ENCODE data around the gene MAN2A1.
A peak's percentile ranks its signal among the peaks of the same experiment; 100 is the strongest.

Gene MAN2A1

GRCh38 chr5:109682383-109682782 is 7.3 kb upstream of the MAN2A1 start:
- DNase-seq, result peak; percentile 8

- no peak for DNase-seq
Measured at GRCh38 chr5:109685916-109686315, 3.8 kb upstream of the MAN2A1 start.

DNA sequence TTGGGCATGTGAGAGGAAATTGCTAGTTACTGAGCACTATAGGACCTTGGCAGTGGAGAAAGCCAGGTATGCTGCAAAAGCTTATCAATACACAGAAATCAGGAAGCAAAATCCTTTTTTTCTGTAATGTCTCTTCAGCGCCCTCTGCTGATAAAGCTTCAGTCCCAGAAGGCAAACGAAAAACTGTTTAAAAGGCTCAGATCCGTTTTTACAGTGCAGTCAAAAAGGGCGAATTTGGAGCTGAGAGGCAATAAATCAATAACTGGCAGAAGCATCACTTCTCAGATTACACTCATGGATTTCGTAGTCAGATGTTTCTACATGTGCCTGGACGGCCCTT is 1.1 kb upstream of the MAN2A1 start:
- peak; percentile 57 for DNase-seq

DNA sequence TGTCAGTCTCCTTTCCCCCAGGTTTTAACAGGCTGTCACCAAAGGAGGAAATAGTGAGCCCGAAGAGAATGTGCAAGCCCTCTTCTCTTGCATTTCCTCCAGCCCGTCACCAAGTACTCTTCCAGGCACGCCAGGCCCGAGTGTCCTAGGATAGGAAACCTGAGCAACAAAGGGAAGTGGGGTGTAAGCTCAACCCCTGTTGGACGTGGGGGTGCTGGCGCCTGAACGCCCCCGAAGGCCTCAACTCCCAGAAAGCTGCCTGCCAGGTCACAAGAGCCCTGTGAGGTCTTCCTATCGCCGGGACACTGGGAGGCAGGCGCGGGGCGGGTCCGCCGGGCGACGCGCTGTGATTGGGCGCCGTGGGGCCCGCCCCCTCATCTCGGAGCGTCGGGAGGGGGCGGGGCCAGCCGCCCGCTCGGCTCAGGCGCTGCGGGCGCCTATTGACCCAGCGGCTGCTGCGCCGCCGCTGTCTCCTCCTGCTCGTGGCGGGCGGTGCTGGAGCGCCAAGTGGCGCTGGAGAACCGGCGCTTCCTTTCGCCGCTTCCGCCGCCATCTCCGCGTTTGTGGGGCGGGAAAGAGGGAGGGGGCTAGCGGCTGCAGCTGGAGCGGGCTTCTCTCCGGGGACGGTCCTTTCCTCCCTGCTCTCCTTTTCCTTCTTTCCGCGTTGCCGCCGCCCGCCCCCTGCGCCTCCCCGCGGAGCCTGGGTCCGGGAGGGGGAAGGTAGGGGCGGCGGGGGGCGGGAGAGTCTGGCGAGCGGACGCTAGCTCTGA is 572 bp upstream of the MAN2A1 start:
- peak; percentile 92 for DNase-seq

DNA sequence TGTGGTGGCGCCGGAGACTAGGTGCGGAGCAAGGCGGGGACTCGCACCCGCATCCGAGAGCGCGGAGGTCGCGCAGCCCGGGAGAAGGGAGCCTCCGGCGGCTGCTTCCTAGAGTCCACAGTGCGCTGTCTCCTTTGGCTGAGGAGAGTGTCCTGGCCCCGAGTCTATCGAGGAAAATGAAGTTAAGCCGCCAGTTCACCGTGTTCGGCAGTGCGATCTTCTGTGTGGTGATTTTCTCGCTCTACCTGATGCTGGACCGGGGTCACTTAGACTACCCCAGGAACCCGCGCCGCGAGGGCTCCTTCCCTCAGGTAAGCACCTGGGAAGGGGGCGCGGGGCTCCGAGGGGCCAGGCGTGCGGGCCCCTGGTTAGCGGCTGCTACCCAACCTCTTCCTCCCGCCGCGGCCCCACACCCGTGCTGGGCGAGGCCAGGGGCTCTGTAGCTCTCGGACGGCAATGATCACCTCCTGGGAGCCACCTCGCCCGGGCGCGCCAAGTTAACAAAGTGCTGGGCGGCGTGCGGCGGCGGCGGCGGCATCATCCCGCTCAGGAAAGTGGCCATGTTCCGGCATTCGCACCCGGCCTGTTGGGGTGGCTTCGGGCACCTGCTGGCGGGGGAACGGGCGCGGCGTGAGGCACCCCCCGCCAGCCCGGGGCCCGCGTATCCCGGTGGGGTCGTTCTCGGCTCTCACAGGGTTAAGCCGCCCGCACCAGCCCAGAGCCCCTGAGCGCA is 681 bp downstream of the MAN2A1 start:
- peak; percentile 45 for DNase-seq

- DNase-seq, result peak; percentile 81
Measured at GRCh38 chr5:109690975-109691574, 1.3 kb downstream of the MAN2A1 start.

- DNase-seq, result peak; percentile 59
Measured at GRCh38 chr5:109691996-109692395, 2.3 kb downstream of the MAN2A1 start.

DNA sequence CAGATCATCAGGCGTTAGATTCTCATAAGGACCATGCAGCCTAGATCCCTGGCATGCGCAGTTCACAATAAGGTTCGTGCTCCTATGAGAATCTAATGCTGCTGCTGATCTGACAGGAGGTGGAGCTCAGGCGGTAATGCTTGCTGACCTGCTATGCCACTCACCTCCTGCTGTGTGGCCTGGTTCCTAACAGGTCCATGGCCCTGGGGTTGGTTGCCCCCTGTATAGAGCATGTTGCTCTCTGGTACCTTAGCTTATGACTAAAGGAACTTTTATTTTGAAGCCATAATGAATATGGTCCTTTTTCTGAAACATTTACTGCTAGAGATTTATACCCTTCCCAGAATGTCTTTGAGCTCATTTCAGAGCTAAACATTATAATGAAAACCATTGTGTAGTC is 3.1 kb downstream of the MAN2A1 start:
- no peak for DNase-seq

- peak; percentile 75 for DNase-seq
Measured at GRCh38 chr5:109693535-109694400, 4.0 kb downstream of the MAN2A1 start.

DNA sequence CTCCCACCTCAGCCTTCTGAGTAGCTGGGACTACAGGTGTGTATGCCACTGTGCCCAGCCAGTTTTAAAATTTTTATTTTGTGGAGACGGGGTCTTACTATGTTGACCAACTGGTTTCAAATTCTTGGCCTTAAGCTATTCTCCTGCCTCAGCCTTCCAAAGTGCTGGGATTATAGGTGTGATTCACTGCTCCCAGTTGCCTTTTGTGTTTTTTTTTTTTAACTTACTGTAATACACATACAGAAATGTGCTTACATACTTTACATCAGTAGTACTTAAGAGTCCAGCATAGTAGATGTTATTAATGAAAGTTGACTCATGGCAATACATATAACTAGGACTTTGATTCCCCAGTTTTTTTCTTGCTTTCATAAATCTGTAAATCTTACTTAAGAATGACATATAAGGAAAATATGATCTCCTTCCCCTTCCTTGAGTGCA is 4.7 kb downstream of the MAN2A1 start:
- DNase-seq, result peak; percentile 71

DNA sequence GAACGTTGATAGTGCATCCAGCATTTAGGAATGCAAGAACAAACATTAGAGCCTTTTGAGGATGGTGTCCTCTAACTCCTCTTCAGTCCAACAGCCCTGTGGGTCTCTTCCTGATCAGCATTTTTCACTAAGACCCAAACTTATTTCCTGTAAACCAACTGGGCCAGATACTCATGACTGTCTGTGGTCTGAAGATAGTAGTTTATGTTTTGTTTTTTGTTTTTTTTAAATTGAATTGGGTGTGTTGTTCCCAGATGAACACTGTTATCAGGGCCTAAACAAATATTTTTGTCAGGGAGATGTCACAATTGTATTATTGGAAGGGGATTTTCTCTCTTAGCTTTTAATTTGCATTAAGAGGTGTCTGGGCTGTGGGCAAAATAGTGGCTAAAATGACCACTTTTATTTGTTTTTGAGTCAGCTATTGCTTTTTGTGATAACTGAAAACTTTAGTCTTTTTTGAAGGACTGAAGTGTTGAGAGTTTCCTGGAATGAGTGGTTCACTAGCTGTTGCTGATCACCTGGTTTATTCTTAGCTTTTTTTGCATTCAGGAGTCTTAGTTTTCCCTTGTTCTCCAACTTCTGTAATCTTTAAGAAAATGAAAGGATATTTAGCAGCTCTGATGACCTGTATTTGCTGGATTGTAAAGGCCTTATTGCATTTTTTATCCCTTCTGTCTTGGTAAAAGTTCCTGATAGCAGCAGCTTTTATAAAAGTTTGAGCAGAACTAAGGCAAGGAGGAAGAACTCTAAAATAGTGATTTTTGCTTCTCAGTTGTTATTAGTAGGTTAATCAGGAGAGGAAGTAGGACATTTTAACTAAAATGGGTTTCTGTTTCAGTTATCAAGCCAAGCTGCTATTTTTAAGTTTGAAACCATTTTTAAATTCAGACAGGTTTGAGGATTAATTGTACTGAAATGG is 5.5 kb downstream of the MAN2A1 start:
- DNase-seq, result no peak

GRCh38 chr5:109697339-109697738 is 7.6 kb downstream of the MAN2A1 start:
- DNase-seq, result no peak

GRCh38 chr5:109700516-109701153 is 10.9 kb downstream of the MAN2A1 start:
- DNase-seq, result no peak

- peak; percentile 40 for DNase-seq
Measured at GRCh38 chr5:109701252-109701651, 11.5 kb downstream of the MAN2A1 start.

- no peak for DNase-seq
Measured at GRCh38 chr5:109701792-109702191, 12.1 kb downstream of the MAN2A1 start.

- DNase-seq, result no peak
Measured at GRCh38 chr5:109703166-109703565, 13.4 kb downstream of the MAN2A1 start.

GRCh38 chr5:109703829-109704228 is 14.1 kb downstream of the MAN2A1 start:
- peak; percentile 67 for DNase-seq

- no peak for DNase-seq
Measured at GRCh38 chr5:109704282-109704952, 14.7 kb downstream of the MAN2A1 start.

GRCh38 chr5:109705596-109705995 is 15.9 kb downstream of the MAN2A1 start:
- peak; percentile 75 for DNase-seq

GRCh38 chr5:109706095-109706494 is 16.4 kb downstream of the MAN2A1 start:
- DNase-seq, result no peak

DNA sequence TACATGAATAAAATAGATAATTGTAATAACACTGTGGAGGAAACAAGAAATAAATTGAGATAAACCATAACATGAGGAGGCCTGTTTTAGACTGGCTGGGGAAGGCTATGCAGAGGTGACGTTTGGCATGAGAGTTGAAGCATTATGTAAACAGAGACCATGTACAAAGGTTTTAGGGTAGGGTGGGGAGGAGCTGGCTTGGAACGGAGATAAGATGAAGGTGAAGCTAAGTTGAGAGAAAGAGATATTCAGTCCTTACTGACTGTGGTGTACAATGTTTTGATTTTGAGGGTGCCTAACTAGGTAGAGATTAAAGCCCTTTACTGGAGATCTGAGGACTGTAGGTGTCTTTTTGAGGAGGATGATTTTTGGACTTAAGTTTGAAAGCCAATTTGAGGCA is 17.8 kb downstream of the MAN2A1 start:
- no peak for DNase-seq
